ENCODE results near the gene AOPEP. TPM values are rescaled to one million over a fixed set of nuclear protein-coding genes. Genes with fewer than 3 reads are reported as not detected.

The AOPEP gene
- polyA plus RNA-seq, 1 of the 3 experiments (the other 2 are of a cell fraction): 54.6 TPM

DNA sequence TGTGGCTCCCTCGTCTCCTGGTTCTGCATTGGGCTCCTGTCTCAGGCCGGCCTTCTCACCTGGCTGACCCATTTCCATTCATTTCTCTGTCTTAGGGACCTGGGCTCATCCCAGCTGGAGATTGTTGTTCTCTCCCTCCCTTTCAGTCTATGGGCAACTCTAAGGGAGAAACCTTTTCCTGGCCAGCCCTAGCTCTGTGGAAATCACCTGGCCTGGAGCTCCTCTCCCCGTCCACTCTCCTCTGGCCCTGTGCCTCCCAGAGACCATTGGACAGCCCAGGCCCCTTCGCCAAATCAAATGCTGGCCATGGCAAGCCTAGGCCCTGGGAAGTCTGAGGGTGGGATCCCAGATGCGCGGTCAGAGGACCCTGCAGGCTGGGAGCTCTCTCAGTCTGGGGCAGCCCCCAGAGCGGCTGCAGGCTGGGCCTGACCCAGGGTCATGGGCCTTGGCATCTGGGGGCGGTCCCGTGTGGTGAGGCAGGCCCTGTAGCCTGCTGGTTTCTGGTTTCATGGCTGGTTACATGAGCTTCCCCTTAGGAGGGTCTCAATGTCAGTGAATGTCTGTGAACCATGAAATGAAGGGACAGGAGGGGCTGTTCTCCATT, 253.5 kb downstream of the AOPEP start:
- CTCF ChIA-PET: interaction anchor here (1.0 kb wide), 1 partner anchor 57 kb away, joined by 4 read pairs; no protein-coding TSS in a partner anchor
- H3K36me3 ChIP-seq (replicated peaks in 1 of 2; ENCODE audit: control insufficient read depth in 1 of 2, insufficient read depth in 2 of 2, low read length in 1 of 2): peaks cover 0 to 11% of the 10 kb centered on the region in 2 experiments
- H3K9me3 ChIP-seq: no peaks in the 10 kb centered on the region
- no peaks in the 10 kb centered on the region for H3K9me2 ChIP-seq
- no peak for TF ChIP-seq RXRA (IDR thresholded peaks at IDR 0.05; ENCODE audit: borderline replicate concordance, low read depth)
- TF ChIP-seq ZBTB33 (IDR thresholded peaks at IDR 0.05; ENCODE audit: borderline replicate concordance, low read depth): no peak
- no peak for TF ChIP-seq YY1 (IDR thresholded peaks at IDR 0.05; ENCODE audit: low read depth)
- no peak for TF ChIP-seq SIN3A (IDR thresholded peaks at IDR 0.05; ENCODE audit: borderline replicate concordance, low read depth, low read length)
- TF ChIP-seq ELF1 (IDR thresholded peaks at IDR 0.05): no peak
- TF ChIP-seq, protein P1, sequence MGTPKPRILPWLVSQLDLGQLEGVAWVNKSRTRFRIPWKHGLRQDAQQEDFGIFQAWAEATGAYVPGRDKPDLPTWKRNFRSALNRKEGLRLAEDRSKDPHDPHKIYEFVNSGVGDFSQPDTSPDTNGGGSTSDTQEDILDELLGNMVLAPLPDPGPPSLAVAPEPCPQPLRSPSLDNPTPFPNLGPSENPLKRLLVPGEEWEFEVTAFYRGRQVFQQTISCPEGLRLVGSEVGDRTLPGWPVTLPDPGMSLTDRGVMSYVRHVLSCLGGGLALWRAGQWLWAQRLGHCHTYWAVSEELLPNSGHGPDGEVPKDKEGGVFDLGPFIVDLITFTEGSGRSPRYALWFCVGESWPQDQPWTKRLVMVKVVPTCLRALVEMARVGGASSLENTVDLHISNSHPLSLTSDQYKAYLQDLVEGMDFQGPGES (IDR thresholded peaks at IDR 0.05; ENCODE audit: low read depth, low read length): no peak
- no peak for TF ChIP-seq MXI1 (IDR thresholded peaks at IDR 0.05; ENCODE audit: low read depth, low read length)
- no peak for TF ChIP-seq FOXJ3 (CRISPR knock-in tag; IDR thresholded peaks at IDR 0.05)
- TF ChIP-seq RCOR1 (IDR thresholded peaks at IDR 0.05; ENCODE audit: low read length): no peak
- TF ChIP-seq SMC3 (IDR thresholded peaks at IDR 0.05; ENCODE audit: low read depth, low read length): no peak
- TF ChIP-seq TAF1 (IDR thresholded peaks at IDR 0.05; ENCODE audit: borderline replicate concordance, low read depth, low read length): no peak
- no peak for TF ChIP-seq NRF1 (IDR thresholded peaks at IDR 0.05; ENCODE audit: low read depth, low read length)
- TF ChIP-seq MEF2A (IDR thresholded peaks at IDR 0.05; ENCODE audit: borderline replicate concordance, low read depth): no peak
- no peak for TF ChIP-seq NFIC (IDR thresholded peaks at IDR 0.05; ENCODE audit: borderline replicate concordance)
- no peak for TF ChIP-seq CHD2 (IDR thresholded peaks at IDR 0.05; ENCODE audit: low read length, partially characterized antibody)
- TF ChIP-seq GATA2 (CRISPR knock-in tag; IDR thresholded peaks at IDR 0.05): no peak
- no peak overlapping the region for H3K9ac ChIP-seq
- no peak overlapping the region for H2AFZ ChIP-seq (ENCODE audit: low read depth)
- H4K20me1 ChIP-seq (ENCODE audit: insufficient read depth): no peaks in the 10 kb centered on the region
- no peak for DNase-seq
- H3K27me3 ChIP-seq (ENCODE audit: insufficient read depth): no peaks in the 10 kb centered on the region
- H3K27ac ChIP-seq (ENCODE audit: low read depth in 2 of 2, low read length in 1 of 2): peak overlapping the region in 1 of 2 experiments; percentile 81; a peak in 2 of 4 replicates
- no peaks in the 10 kb centered on the region for H3F3A ChIP-seq (replicated peaks; ENCODE audit: insufficient read depth)
- H3K79me2 ChIP-seq (ENCODE audit: insufficient read depth): no peaks in the 10 kb centered on the region
- no peak overlapping the region for H3K4me3 ChIP-seq (ENCODE audit: low read depth in 2 of 2, low read length in 1 of 2)
- 98% methylated on average over 7 of the region's 9 CpGs for WGBS (ENCODE audit: low lambda C conversion rate)
- peaks cover 0 to 21% of the 10 kb centered on the region in 2 experiments; a peak in 1 of 4 replicates for H3K4me1 ChIP-seq (ENCODE audit: control insufficient read depth in 1 of 2, insufficient read depth in 2 of 2, low read depth in 1 of 2, low read length in 1 of 2)
- POLR2A ChIA-PET: no interaction called here
- H3K4me2 ChIP-seq: no peak overlapping the region
